Dermis blood vessel endothelial cell (primary cell): Measurements from ENCODE around the gene KAT2A. TPM values are rescaled to one million over a fixed set of nuclear protein-coding genes. Genes with fewer than 3 reads are reported as not detected.

ENCODE experiments used
- DNase-seq: peaks from one replicate; pipeline ENCODE4 v3.0.0; 2010
- total RNA-seq: library from RNA; depleted of rRNA; stranded (reverse); fragments of >200 nt; gene quantifications from 2 replicates; pipeline ENCODE4 v1.2.3, GENCODE V29; 2014

KAT2A gene
- total RNA-seq, 1 donor from 2014 or later, result 10.2 TPM

- DNase-seq, result no peak
Observed at GRCh38 chr17:42092939-42093338, 28.2 kb downstream of the KAT2A start.

- no peak for DNase-seq
Observed at GRCh38 chr17:42090964-42091790, 30.0 kb downstream of the KAT2A start.

GRCh38 chr17:42088736-42089135, 32.4 kb downstream of the KAT2A start:
- no peak for DNase-seq

- DNase-seq, result no peak
Observed at GRCh38 chr17:42087736-42088705, 33.1 kb downstream of the KAT2A start.

- DNase-seq, result no peak
Observed at GRCh38 chr17:42087042-42087701, 34.0 kb downstream of the KAT2A start.

- DNase-seq, result no peak
Observed at GRCh38 chr17:42081516-42082129, 39.5 kb downstream of the KAT2A start.

GRCh38 chr17:42079541-42079940, 41.6 kb downstream of the KAT2A start:
- DNase-seq, result no peak

GRCh38 chr17:42078396-42079043, 42.6 kb downstream of the KAT2A start:
- DNase-seq, result peak; percentile 31

- DNase-seq, result no peak
Observed at GRCh38 chr17:42077755-42078154, 43.4 kb downstream of the KAT2A start.

- DNase-seq, result no peak
Observed at GRCh38 chr17:42076797-42077559, 44.2 kb downstream of the KAT2A start.

- DNase-seq, result no peak
Observed at GRCh38 chr17:42075789-42076188, 45.4 kb downstream of the KAT2A start.

GRCh38 chr17:42072323-42073187, 48.6 kb downstream of the KAT2A start:
- peak; percentile 21 for DNase-seq

GRCh38 chr17:42071810-42072209, 49.4 kb downstream of the KAT2A start:
- no peak for DNase-seq

GRCh38 chr17:42068979-42069378, 52.2 kb downstream of the KAT2A start:
- DNase-seq, result no peak

- DNase-seq, result peak; percentile 71
Observed at GRCh38 chr17:42067371-42068091, 53.6 kb downstream of the KAT2A start.

GRCh38 chr17:42065201-42065600, 56.0 kb downstream of the KAT2A start:
- no peak for DNase-seq
